Body of pancreas (tissue), 4 donors: ENCODE measurements around the gene BABAM2.

Experiments
- POLR2A ChIP-seq, 3 donors: fragments of 450-650 bp; IDR thresholded peaks; one replicate each; pipeline ENCODE4 v1.6.1; 2016; ENCODE audit warnings: antibody characterized with exemption in 3 of 3, mild to moderate bottlenecking in 2 of 3
- TF ChIP-seq, protein P1 (sequence below), 7 experiments: fragments of 450-650 bp in 4 of 7; fragments of 200-600 bp in 3 of 7; sonication (generic) in 3 of 7; IDR thresholded peaks; one replicate each; pipeline ENCODE4 v1.5.1; 2016 to 2019; ENCODE audit warnings: antibody characterized with exemption in 7 of 7

- TF ChIP-seq, protein P1, sequence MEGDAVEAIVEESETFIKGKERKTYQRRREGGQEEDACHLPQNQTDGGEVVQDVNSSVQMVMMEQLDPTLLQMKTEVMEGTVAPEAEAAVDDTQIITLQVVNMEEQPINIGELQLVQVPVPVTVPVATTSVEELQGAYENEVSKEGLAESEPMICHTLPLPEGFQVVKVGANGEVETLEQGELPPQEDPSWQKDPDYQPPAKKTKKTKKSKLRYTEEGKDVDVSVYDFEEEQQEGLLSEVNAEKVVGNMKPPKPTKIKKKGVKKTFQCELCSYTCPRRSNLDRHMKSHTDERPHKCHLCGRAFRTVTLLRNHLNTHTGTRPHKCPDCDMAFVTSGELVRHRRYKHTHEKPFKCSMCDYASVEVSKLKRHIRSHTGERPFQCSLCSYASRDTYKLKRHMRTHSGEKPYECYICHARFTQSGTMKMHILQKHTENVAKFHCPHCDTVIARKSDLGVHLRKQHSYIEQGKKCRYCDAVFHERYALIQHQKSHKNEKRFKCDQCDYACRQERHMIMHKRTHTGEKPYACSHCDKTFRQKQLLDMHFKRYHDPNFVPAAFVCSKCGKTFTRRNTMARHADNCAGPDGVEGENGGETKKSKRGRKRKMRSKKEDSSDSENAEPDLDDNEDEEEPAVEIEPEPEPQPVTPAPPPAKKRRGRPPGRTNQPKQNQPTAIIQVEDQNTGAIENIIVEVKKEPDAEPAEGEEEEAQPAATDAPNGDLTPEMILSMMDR (IDR thresholded peaks at IDR 0.05) = no peak
- no peak for TF ChIP-seq POLR2A (IDR thresholded peaks at IDR 0.05)
These were observed 422.0 kb downstream of the BABAM2 start for GRCh38 chr2:28312307-28313219.
